Endothelial cell of umbilical vein (primary cell): Measurements from ENCODE around the gene CCDC172. TPM values are rescaled to one million over a fixed set of nuclear protein-coding genes. Genes with fewer than 3 reads are reported as not detected.

Source experiments
- BruUV-seq: library from RNA; stranded (reverse); fragments of 400-500 nt; replicated peaks from 2 replicates; lab custom pipeline; 2021; lab: Mats Ljungman, UMichigan
- CTCF ChIA-PET: fragments of 300-600, 350-600 bp; sonication (Branson Sonifier 250); formaldehyde crosslinking; loops from one replicate; lab custom pipeline; 2021; ENCODE audit warnings: antibody characterized with exemption, inconsistent platforms; lab: Charles Lee
- POLR2A ChIA-PET: fragments of 300-600, 350-600 bp; sonication (Branson Sonifier 250); formaldehyde crosslinking; loops from one replicate; lab custom pipeline; 2021; ENCODE audit warnings: antibody characterized with exemption, inconsistent platforms; lab: Charles Lee
- DNase-seq: peaks from one replicate; pipeline ENCODE4 v3.0.0-alpha.2; 2011; ENCODE audit warnings: low read depth, low spot score
- FAIRE-seq: peaks from 2 replicates; lab custom pipeline; 2011; peaks lifted over from hg19 to GRCh38; lab: Jason Lieb, UNC
- H2AFZ ChIP-seq: 2 replicates; pipeline ENCODE4 v1.6.0; 2012; ENCODE audit warnings: low read depth, low read length, control low read depth, inconsistent platforms
- H3K27ac ChIP-seq: 2 replicates; pipeline ENCODE4 v1.5.1; 2011; ENCODE audit warnings: low read depth, mild to moderate bottlenecking, control low read depth, low read length, moderate library complexity; ENCODE audit not compliant: insufficient read depth
- H3K27me3 ChIP-seq, 2 experiments: 2 replicates each; pipeline versions ENCODE4 v1.6.0 to v1.6.1; 2011; ENCODE audit warnings: low read length in 2 of 2, mixed read lengths in 1 of 2; ENCODE audit not compliant: control insufficient read depth in 2 of 2, insufficient read depth in 2 of 2
- H3K36me3 ChIP-seq, 2 experiments: 2 replicates in 1 of 2; 3 replicates in 1 of 2; pipeline ENCODE4 v1.5.1; 2011; ENCODE audit warnings: low read length in 2 of 2, mild to moderate bottlenecking in 1 of 2, moderate library complexity in 1 of 2; ENCODE audit not compliant: control insufficient read depth in 2 of 2, insufficient read depth in 2 of 2; ENCODE audit errors: extremely low read depth in 1 of 2
- H3K4me1 ChIP-seq: 3 replicates; pipeline ENCODE4 v1.5.1; 2011; ENCODE audit warnings: mild to moderate bottlenecking, low read length; ENCODE audit not compliant: control insufficient read depth, insufficient read depth; ENCODE audit errors: extremely low read depth
- H3K4me2 ChIP-seq: 2 replicates; pipeline ENCODE4 v1.6.1; 2011; ENCODE audit warnings: low read length, control low read depth, mixed read lengths; ENCODE audit not compliant: insufficient read depth
- H3K4me3 ChIP-seq, 3 experiments: fragments of 200-600 bp in 1 of 3; sonication (generic), shearing (Covaris generic) in 1 of 3; replicated peaks in 1 of 3; 2 replicates each; pipeline ENCODE4 v1.5.1; 2011 to 2016; ENCODE audit warnings: control low read depth in 3 of 3, low read length in 3 of 3, mild to moderate bottlenecking in 2 of 3, inconsistent platforms in 1 of 3, low read depth in 1 of 3, moderate library complexity in 1 of 3; ENCODE audit not compliant: insufficient read depth in 1 of 3
- H3K79me2 ChIP-seq: 2 replicates; pipeline ENCODE4 v1.6.0; 2012; ENCODE audit warnings: low read length, inconsistent platforms; ENCODE audit not compliant: control insufficient read depth, insufficient read depth
- H3K9ac ChIP-seq: replicated peaks from 2 replicates; pipeline ENCODE3; 2011; ENCODE audit warnings: low read length, control low read depth; ENCODE audit not compliant: insufficient read depth; ENCODE audit errors: extremely low read depth
- H3K9me1 ChIP-seq: replicated peaks from 3 replicates; pipeline ENCODE4 v1.6.0; 2011; ENCODE audit warnings: mild to moderate bottlenecking, low read length; ENCODE audit not compliant: control insufficient read depth, insufficient read depth; ENCODE audit errors: extremely low read depth
- H3K9me3 ChIP-seq: replicated peaks from 2 replicates; pipeline ENCODE4 v1.5.1; 2012; ENCODE audit warnings: low read length, inconsistent platforms; ENCODE audit not compliant: control insufficient read depth, insufficient read depth
- H4K20me1 ChIP-seq: replicated peaks from 2 replicates; pipeline ENCODE3; 2011; ENCODE audit warnings: mild to moderate bottlenecking, low read length; ENCODE audit not compliant: control insufficient read depth, insufficient read depth; ENCODE audit errors: extremely low read depth
- CTCF ChIP-seq, 2 donors: IDR thresholded peaks; 1 replicate in 1 of 2; 2 replicates in 1 of 2; pipeline ENCODE4 v1.5.1; 2011; ENCODE audit warnings: low read length in 2 of 2, mild to moderate bottlenecking in 2 of 2, moderate library complexity in 2 of 2, control low read depth in 1 of 2, inconsistent platforms in 1 of 2, low read depth in 1 of 2; ENCODE audit not compliant: insufficient read depth in 1 of 2; ENCODE audit errors: extremely low read depth in 1 of 2
- EZH2 ChIP-seq: IDR thresholded peaks from 2 replicates; pipeline ENCODE4 v1.6.1; 2012; ENCODE audit warnings: borderline replicate concordance, low read depth, mild to moderate bottlenecking, moderate library complexity, low read length, inconsistent platforms; ENCODE audit not compliant: severe bottlenecking
- FOS ChIP-seq: IDR thresholded peaks from 2 replicates; pipeline ENCODE4 v1.6.1; 2011; ENCODE audit warnings: mild to moderate bottlenecking, low read length, moderate library complexity, borderline replicate concordance; ENCODE audit not compliant: insufficient read depth
- GATA2 ChIP-seq: IDR thresholded peaks from 2 replicates; pipeline ENCODE4 v1.7.0; 2011; ENCODE audit warnings: low read depth, mild to moderate bottlenecking, moderate library complexity, mixed read lengths, low read length; ENCODE audit not compliant: insufficient read length, insufficient read depth
- JUN ChIP-seq: IDR thresholded peaks from 2 replicates; pipeline ENCODE4 v1.6.1; 2011; ENCODE audit warnings: borderline replicate concordance, low read depth; ENCODE audit not compliant: insufficient read length, insufficient read depth
- MYC ChIP-seq: IDR thresholded peaks from one replicate; pipeline ENCODE4 v1.6.1; 2011; ENCODE audit warnings: mild to moderate bottlenecking, low read depth, low read length
- POLR2A ChIP-seq: IDR thresholded peaks from 2 replicates; pipeline ENCODE4 v1.6.1; 2012; ENCODE audit warnings: low read depth, mild to moderate bottlenecking, control low read depth, low read length
- POLR2AphosphoS5 ChIP-seq: IDR thresholded peaks from 2 replicates; pipeline ENCODE4 v1.6.1; 2012; ENCODE audit warnings: low read depth, mild to moderate bottlenecking, control low read depth, low read length, moderate library complexity; ENCODE audit not compliant: insufficient read depth
- dilution Hi-C: fragments of 300-500 bp; cut with MboI; formaldehyde crosslinking; loops from one replicate; pipeline ENCODE4 v1.15.0; 2019; ENCODE audit warnings: low sequenced_read_pairs; ENCODE audit not compliant: extremely low pct_ligation_motif_present
- intact Hi-C: fragments of 100-400 bp; cut with micrococcal nuclease; formaldehyde crosslinking; loops from one replicate; pipeline ENCODE4 v1.10.0; 2022
- polyA plus RNA-seq, 4 experiments: library from polyadenylated mRNA; depleted of rRNA in 3 of 4; stranded (reverse) in 3 of 4; unstranded in 1 of 4; fragments of >200 nt; gene quantifications; 2 replicates each; pipeline versions ENCODE4 v1.2.1 to v1.2.3, GENCODE V29; 2011 to 2012; ENCODE audit warnings: missing spikeins in 1 of 4
- total RNA-seq: library from RNA; stranded (reverse); gene quantifications from 2 replicates; pipeline ENCODE4 v1.2.3, GENCODE V29; 2021
- TF ChIP-seq, protein P1 (sequence below): IDR thresholded peaks from 2 replicates; pipeline ENCODE4 v1.6.1; 2011; ENCODE audit not compliant: insufficient read depth, insufficient read length

The CCDC172 gene
- total and polyA plus RNA-seq, 2 donors (not counting 3 experiments of a cell fraction or from before 2014, with no cell fraction given), result not detected

DNA sequence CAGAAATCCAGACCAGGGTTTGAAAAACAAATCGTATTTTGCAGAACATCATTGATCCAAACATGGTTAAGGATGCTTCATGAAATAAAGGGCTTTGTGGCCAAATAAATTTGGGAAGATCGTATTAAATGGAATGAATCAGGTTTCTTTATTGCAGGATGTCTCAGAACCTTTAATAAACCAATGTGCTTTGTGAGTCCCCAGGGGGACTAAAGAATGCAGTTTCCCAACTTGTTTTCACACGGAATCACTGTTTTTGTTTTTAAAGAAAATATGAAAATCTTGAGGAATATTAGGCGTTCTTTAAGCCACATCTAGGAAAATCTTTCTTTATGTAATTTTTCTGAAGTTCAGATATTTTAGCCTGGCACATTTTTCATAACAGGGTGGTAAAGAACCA, 16.8 kb upstream of the CCDC172 start:
- no TSS peak for BruUV-seq
- CTCF ChIA-PET, result no interaction called here
- intact Hi-C loops, result no loop called here

More for the DNA sequence above, 16.8 kb upstream of the CCDC172 start:
- Histone ChIP-seq H3K4me2 (no peak overlapping the region), H3K27me3 (no peaks in the 10 kb centered on the region), H3K4me1 (no peaks in the 10 kb centered on the region), H2AFZ (no peak overlapping the region), H3K9me3 (no peaks in the 10 kb centered on the region), H3K36me3 (no peaks in the 10 kb centered on the region), H4K20me1 (no peaks in the 10 kb centered on the region), H3K27ac (no peak overlapping the region), H3K9me1 (no peaks in the 10 kb centered on the region), H3K4me3 (no peak overlapping the region), H3K79me2 (no peaks in the 10 kb centered on the region), H3K9ac (no peak overlapping the region)
- POLR2A ChIA-PET, result no interaction called here
- FAIRE-seq (no peak), DNase-seq (no peak)
- TF ChIP-seq POLR2A (no peak), EZH2 (no peak), JUN (no peak), GATA2 (no peak), POLR2AphosphoS5 (no peak), MYC (no peak), FOS (no peak), CTCF (IDR thresholded peaks at IDR 0.05; ENCODE audit: extremely low read depth in 1 of 2, insufficient read depth in 1 of 2, low read depth in 1 of 2, low read length in 2 of 2) (no peak)
- TF ChIP-seq, protein P1, sequence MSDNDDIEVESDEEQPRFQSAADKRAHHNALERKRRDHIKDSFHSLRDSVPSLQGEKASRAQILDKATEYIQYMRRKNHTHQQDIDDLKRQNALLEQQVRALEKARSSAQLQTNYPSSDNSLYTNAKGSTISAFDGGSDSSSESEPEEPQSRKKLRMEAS, result no peak
- dilution Hi-C loops, result no loop called here
